CD4-positive, alpha-beta T cell treated with Interleukin-1 beta for 1 hour (primary cell): ENCODE measurements around the gene MYOZ2.
A peak's percentile ranks its signal among the peaks of the same experiment; 100 is the strongest.

Source experiments
- DNase-seq, 2 donors: peaks; one replicate each; pipeline ENCODE4 v3.0.0-alpha.2; 2020 to 2022

The MYOZ2 gene

DNA sequence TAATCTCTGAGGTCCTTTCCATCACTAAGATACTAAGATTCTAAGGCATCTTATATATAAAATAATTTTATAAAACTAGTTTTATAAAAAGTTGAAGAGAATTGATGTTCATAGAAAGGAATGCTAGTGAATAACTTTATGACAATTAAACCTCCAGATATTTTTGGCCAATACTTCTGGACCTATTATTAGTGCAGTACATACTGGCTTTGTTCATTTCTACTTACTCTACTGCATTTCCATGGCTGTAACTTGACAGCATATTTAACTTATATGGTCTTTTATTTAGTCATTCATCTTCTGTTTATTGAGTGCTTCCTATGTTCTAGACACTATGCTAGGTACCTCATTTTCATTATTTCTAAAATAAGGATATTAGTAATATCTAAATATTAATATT, 70.1 kb downstream of the MYOZ2 start:
- DNase-seq, result no peak

DNA sequence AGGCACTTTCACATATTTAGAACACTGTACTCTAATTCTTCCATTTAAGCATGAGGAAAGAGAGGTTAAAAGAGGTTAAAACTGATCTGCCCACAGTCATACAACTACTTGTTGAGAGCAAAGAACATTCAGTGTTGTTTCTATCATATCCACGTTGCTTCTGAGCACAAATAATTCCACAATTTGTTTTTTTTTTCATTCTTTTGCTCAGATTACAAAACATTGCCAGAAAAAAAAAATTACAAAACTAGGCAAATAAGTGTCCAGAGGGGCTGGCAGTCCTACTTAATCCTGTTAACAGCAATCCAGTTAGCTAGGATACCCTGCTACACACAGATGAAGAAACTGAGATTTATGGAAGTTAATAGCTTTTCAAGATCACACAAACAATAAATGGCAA, 70.5 kb downstream of the MYOZ2 start:
- no peak for DNase-seq

GRCh38 chr4:119207051-119207450, 71.4 kb downstream of the MYOZ2 start:
- no peak for DNase-seq

DNA sequence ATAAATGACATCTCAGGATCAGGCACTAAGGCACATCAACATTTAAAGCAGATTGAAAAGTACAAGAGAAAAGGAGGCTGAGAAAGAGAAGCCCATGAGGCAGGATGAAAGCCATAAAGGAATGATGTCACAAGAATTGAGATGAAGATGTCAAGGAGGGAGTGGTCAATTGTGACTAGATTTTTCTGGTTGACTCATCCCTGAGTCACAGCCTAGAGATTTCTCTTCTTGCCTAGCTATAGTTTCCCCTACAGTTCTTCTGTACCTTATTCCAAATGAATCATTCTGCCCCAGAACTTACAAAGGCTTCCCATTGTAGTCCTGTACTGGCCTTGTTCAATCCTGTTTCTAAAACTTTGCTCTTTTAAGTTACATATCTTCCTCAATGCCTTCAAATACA, 73.4 kb downstream of the MYOZ2 start:
- no peak for DNase-seq

GRCh38 chr4:119209586-119209985, 74.0 kb downstream of the MYOZ2 start:
- no peak for DNase-seq

- no peak for DNase-seq
Observed at GRCh38 chr4:119210775-119211174, 75.1 kb downstream of the MYOZ2 start.

DNA sequence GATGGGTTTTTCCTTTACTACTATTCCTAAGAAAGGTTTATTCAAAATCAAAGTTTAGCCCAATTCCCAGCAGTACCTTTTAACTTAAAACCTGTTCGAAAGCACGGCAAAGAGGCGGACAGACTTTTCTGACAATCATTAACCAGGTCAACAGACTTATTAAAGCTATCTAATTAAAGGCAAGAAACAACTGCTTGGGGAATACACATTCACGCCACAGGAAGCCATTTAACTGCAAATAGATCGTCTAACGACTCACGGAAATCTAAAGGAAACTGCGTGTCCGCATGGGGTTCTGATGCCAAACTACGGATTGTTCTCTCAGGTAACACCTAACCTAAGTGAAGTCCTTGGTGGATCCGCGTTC, 76.2 kb downstream of the MYOZ2 start:
- no peak for DNase-seq

DNA sequence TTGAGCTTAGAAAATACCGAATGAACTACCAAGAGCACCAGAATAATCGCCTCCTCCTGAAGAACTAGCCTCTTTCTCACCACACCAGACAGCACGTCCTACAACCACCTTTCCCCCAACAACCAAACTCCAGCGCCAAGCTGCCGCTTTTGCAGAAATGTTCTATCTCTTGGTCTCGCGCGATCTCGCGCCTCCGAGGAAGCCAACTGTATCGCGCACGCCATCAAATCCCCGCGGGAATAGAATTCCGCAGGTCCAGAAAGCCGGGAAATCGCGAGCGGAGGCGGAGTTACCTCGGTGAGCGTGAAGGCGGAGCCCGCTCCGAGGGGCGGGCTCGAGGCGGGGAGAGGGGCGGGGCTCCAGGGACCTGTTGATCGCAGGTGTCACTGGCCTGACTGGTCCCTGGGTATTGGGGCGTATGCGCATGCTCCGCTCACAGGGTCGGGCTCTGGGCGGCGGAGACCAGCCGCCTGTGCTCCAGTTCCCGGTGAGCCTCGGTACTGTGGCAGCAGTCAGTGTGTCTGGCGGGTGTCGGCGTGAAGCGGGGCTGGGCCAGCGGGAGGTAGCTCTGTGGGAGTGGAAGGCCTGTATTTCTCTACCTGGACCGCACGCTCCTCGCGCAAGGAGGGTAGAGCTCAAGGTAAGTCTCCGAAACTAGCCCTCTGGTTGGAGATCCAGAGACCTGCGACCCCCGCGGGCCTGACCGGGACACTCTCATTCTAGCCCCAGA, 76.8 kb downstream of the MYOZ2 start, which contains the start of gene USP53:
Gene USP53 (plus strand): TSS at position 480 of the 730 bp plus-strand sequence. CDS start 27,047 bp downstream, outside the sequence.
- DNase-seq, result peak; percentile 98

DNA sequence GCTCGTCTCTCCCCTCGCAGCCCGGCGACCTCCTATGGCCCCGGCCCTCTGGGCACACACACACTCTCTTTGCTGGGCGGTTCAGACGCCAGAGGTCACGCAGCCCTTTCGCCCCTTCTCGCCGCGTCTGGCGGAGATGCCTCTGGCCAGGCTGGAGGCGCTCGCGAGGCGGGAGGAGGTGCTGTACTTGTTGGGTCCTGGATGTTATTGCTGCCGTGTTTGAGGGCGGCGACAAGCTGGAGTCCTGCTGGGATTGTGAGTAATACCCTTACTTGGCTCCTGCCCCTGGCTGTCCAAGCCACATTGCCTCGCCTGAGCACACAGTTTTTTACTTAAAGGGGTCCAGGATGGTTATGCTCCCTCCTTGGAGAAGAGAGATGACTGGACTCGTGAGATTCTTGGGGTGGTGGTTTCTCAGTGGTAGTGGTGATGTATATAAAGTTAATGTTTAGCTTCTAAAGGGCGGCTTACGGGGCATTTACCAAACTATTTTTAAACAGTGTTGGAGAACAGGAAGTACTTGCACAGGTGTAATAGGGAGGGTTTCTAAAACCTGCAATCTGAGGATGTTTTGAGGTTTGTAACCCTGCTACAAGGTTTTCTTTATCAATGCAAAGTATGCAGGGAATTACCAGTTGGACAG, 77.5 kb downstream of the MYOZ2 start:
- peak; percentile 57 to 63 for DNase-seq

GRCh38 chr4:119218093-119218492, 82.5 kb downstream of the MYOZ2 start:
- no peak for DNase-seq

- no peak for DNase-seq
Observed at GRCh38 chr4:119221412-119221811, 85.8 kb downstream of the MYOZ2 start.

DNA sequence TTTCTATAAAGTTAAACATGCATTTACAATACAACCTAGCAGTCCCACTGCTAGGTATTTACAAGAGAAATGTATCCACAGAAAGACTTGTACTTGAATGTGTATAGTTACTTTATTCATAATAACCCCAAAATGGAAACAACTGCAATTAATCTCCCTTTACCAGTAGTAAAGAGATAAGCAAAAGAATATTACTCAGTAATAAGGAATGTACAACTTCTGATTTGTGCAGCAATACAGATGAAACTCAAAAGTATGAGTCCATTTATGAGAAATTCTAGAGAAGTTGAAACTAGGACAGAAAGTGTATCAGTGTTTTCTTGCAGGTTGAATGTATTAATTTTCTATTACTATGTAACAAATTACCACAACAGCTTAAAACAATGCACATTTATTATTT, 92.1 kb downstream of the MYOZ2 start:
- no peak for DNase-seq

DNA sequence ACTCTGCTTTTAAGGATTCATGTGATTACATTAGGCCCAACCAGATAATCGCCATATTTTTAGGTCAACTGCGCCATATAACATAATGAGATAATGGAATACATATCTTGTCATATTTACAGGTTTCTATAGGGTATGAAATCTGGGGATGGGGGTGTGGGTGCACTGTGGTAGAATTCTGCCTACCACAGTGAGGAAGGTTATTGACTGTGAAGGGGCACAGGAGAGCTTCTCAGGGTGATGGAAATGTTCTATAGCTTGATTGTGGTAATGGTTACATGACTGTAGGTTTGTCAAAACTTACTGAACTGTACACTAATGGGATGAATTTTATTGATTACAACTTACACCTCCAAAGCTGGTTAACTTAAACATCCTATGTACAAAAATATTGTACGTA, 92.8 kb downstream of the MYOZ2 start:
- DNase-seq, result no peak

GRCh38 chr4:119229908-119230687, 94.5 kb downstream of the MYOZ2 start:
- DNase-seq, result no peak

DNA sequence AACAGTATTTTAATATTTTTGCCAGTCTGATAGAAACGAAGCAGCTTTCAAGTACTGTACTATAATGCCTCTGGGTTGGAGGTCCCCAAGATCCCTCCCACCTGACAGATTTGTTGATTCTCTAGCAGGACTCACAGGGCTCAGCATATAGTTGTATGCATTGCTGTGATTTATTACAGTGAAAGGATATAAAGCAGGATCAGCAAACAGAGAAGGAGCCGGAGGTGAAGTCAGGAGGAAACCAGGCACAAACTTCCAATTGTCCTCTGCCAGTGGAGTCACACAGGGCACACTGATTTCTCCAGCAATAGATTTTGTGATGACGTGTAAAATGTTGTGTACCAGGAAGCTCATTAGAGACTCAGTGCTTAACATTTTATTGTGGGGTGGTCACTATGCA, 95.9 kb downstream of the MYOZ2 start:
- no peak for DNase-seq

- DNase-seq, result no peak
Observed at GRCh38 chr4:119232286-119232685, 96.7 kb downstream of the MYOZ2 start.

DNA sequence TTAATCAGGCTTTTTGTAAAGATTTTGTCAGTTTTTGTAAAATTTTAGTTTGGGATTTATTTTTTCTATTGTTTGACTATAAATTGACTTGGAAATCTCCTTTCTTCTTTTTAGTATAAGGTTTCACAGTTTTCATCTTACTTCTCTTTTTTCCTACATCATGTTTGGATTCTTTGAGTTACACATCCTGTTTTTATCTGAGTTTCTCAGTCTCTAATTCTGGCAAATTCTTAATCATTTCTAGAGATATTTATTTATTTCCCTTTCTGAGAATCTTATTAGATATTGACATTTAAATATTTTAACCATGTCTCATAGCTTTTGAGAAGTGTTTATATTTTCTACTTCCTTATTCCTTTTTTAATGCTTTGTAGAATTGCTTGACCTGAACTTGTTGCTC, 97.6 kb downstream of the MYOZ2 start:
- DNase-seq, result no peak

DNA sequence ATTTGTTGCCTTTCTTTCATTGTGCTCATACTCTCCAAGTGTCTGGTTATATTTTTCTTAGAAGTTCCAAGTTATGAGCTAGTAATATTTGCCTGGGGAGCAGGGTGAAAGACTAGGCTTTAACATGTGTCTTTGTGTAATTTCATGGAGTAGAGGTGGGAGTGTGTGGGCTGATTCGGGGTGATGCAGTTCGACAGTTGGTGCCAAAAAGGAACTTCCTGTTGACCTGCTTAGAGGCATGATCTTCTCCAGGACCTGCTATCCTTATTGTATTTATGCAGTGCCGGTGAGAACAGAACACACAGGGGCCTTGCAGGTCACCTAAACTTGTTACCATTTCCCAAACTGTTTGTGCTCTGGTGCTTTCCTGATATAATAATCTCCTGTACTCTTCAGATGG, 98.1 kb downstream of the MYOZ2 start:
- DNase-seq, result no peak

GRCh38 chr4:119237201-119237600, 101.6 kb downstream of the MYOZ2 start:
- no peak for DNase-seq
